GM21576 (cell line): Measurements from ENCODE around the gene KIAA0319L.
"Not testable (repeated sequence)": the region's sequence is repeated elsewhere in the genome, so short reads cannot be mapped to it uniquely, and the experiment has no call there.

Source experiments
- ATAC-seq: cut with Tn5 transposase; IDR thresholded peaks from one replicate; pipeline ENCODE4 v1.9.1; 2021; ENCODE audit warnings: mild to moderate bottlenecking, moderate library complexity; ENCODE audit not compliant: unreplicated experiment

Gene KIAA0319L

GRCh38 chr1:35499231-35499630 is 58.0 kb downstream of the KIAA0319L start:
- ATAC-seq: no peak

GRCh38 chr1:35497571-35497970 is 59.6 kb downstream of the KIAA0319L start:
- ATAC-seq: no peak

- ATAC-seq: no peak
Observed at GRCh38 chr1:35490250-35490649, 67.0 kb downstream of the KIAA0319L start.

GRCh38 chr1:35488336-35488735 is 68.9 kb downstream of the KIAA0319L start:
- no peak for ATAC-seq

- no peak for ATAC-seq
Observed at GRCh38 chr1:35486858-35487408, 70.3 kb downstream of the KIAA0319L start.

GRCh38 chr1:35481229-35481628 is 76.0 kb downstream of the KIAA0319L start:
- ATAC-seq: no peak

GRCh38 chr1:35477870-35478269 is 79.3 kb downstream of the KIAA0319L start:
- ATAC-seq: no peak

GRCh38 chr1:35475856-35476674 is 81.1 kb downstream of the KIAA0319L start:
- ATAC-seq: no peak

- no peak for ATAC-seq
Observed at GRCh38 chr1:35475356-35475755, 81.8 kb downstream of the KIAA0319L start.

- not testable (repeated sequence) for ATAC-seq
Observed at GRCh38 chr1:35473216-35473615, 84.0 kb downstream of the KIAA0319L start.

- no peak for ATAC-seq
Observed at GRCh38 chr1:35470977-35471613, 86.1 kb downstream of the KIAA0319L start.

- no peak for ATAC-seq
Observed at GRCh38 chr1:35466120-35466519, 91.1 kb downstream of the KIAA0319L start.

- ATAC-seq: not testable (repeated sequence)
Observed at GRCh38 chr1:35463749-35464148, 93.5 kb downstream of the KIAA0319L start.

- ATAC-seq: no peak
Observed at GRCh38 chr1:35463232-35463631, 94.0 kb downstream of the KIAA0319L start.

GRCh38 chr1:35461966-35462651 is 95.1 kb downstream of the KIAA0319L start:
- no peak for ATAC-seq

- ATAC-seq: no peak
Observed at GRCh38 chr1:35460796-35461195, 96.4 kb downstream of the KIAA0319L start.

- ATAC-seq: no peak
Observed at GRCh38 chr1:35454616-35455015, 102.6 kb downstream of the KIAA0319L start.

- no peak for ATAC-seq
Observed at GRCh38 chr1:35454176-35454575, 103.0 kb downstream of the KIAA0319L start.

- ATAC-seq: no peak
Observed at GRCh38 chr1:35453031-35453430, 104.2 kb downstream of the KIAA0319L start.

- no peak for ATAC-seq
Observed at GRCh38 chr1:35452106-35452774, 105.0 kb downstream of the KIAA0319L start.

GRCh38 chr1:35451125-35451528 is 106.1 kb downstream of the KIAA0319L start:
- no peak for ATAC-seq
